GM12892 (cell line): Measurements from ENCODE around the gene MXRA7.

Experiments used
- POLR2A ChIP-seq: IDR thresholded peaks from 2 replicates; pipeline ENCODE4 v1.6.1; 2011; ENCODE audit warnings: low read depth, low read length, control low read depth
- POLR2AphosphoS5 ChIP-seq: IDR thresholded peaks from 2 replicates; pipeline ENCODE4 v1.6.1; 2011; ENCODE audit warnings: low read depth, low read length, control low read depth

GRCh38 chr17:76689859-76690258 lies 20.9 kb downstream of the MXRA7 start:
- TF ChIP-seq POLR2A, result no peak
- no peak for TF ChIP-seq POLR2AphosphoS5
